Ovary (tissue), 10 donors: Measurements from ENCODE around the gene GALNT4. TPM values are rescaled to one million over a fixed set of nuclear protein-coding genes. Genes with fewer than 3 reads are reported as not detected.

ENCODE experiments used
- DNase-seq, 5 donors: peaks; one replicate each; pipeline ENCODE4 v3.0.0-alpha.2; 2019 to 2020
- H3K27ac ChIP-seq, 2 donors: fragments of 200-600 bp; one replicate each; pipeline versions ENCODE4 v1.5.1 to v1.8.0; 2019 to 2022
- H3K27me3 ChIP-seq: fragments of 200-600 bp; one replicate; pipeline ENCODE4 v1.8.0; 2022
- H3K36me3 ChIP-seq: fragments of 200-600 bp; sonication (generic); one replicate; pipeline ENCODE4 v1.5.1; 2019
- H3K4me1 ChIP-seq: one replicate; pipeline ENCODE4 v1.8.1; 2013; ENCODE audit warnings: mild to moderate bottlenecking, moderate library complexity; ENCODE audit not compliant: insufficient read depth
- H3K4me3 ChIP-seq: fragments of 200-600 bp; sonication (generic); one replicate; pipeline ENCODE4 v1.5.1; 2017
- H3K9me3 ChIP-seq, 2 donors: fragments of 200-600 bp in 1 of 2; sonication (generic) in 1 of 2; one replicate each; pipeline versions ENCODE4 v1.5.1 to v1.8.1; 2013 to 2019; ENCODE audit warnings: mild to moderate bottlenecking in 1 of 2, moderate library complexity in 1 of 2
- CTCF ChIP-seq, 3 donors: fragments of 450-650 bp in 2 of 3; fragments of 200-600 bp in 1 of 3; IDR thresholded peaks; one replicate each; pipeline versions ENCODE4 v1.5.1 to v1.8.0; 2016 to 2022; ENCODE audit warnings: antibody characterized with exemption in 3 of 3, mild to moderate bottlenecking in 1 of 3
- EP300 ChIP-seq: sonication (generic); formaldehyde crosslinking; IDR thresholded peaks from one replicate; pipeline ENCODE4 v1.6.1; 2017; ENCODE audit warnings: antibody characterized with exemption
- POLR2A ChIP-seq: fragments of 450-650 bp; IDR thresholded peaks from one replicate; pipeline ENCODE4 v1.6.1; 2017; ENCODE audit warnings: antibody characterized with exemption, mild to moderate bottlenecking, moderate library complexity
- WGBS, 3 donors: extraction: QIAGEN DNeasy Blood & Tissue Kit in 1 of 3; methylation state at CpG; one replicate each; pipeline versions ENCODE4 v1.1.5 to v1.1.7; 2013 to 2017; 5-methylcytosine and 5-hydroxymethylcytosine counted together
- intact Hi-C, 4 donors: fragments of 100-400 bp; cut with DNase I; formaldehyde crosslinking; loops; one replicate each; pipeline versions ENCODE4 v1.11.0 to v1.15.1; 2022 to 2023
- long read RNA-seq, 3 donors: library from polyadenylated mRNA in 2 of 3; unstranded in 2 of 3; transcript quantifications; one replicate each; pipeline ENCODE4 v2.0.0 and lab custom pipeline, GENCODE V29; 2021 to 2026
- polyA plus RNA-seq, 2 donors: library from polyadenylated mRNA; stranded (reverse); fragments of 200-250 nt in 1 of 2; fragments of 350-450 nt in 1 of 2; fragmentation: Illumina TruSeq in 1 of 2; extraction: RNeasy Lipid Tissue Mini Kit (QIAGEN cat#74804) in 1 of 2; gene quantifications; one replicate each; pipeline ENCODE4 v1.2.3, GENCODE V29; 2013 to 2014
- total RNA-seq, 7 donors: library from RNA; depleted of rRNA in 2 of 7; stranded (reverse); fragments of >200 nt in 2 of 7; fragmentation: NEBNext Ultra II Directional in 3 of 7; extraction: Animal tissue kit (Norgen Biotek cat#: 25700) in 3 of 7; gene quantifications; one replicate each; pipeline versions ENCODE4 v1.1.0 to v1.2.4, GENCODE V29; 2016 to 2023
- donor health status: DM: no; HTN: no; CAD: no; lungs with moderate emphysema.
- donor health status: DM: no; HTN: no; CAD: no.
- donor health status: Bipolar disorder and iron deficiency.
- donor health status: DM: yes; HTN: yes; CAD: no.
- donor health status: DM: no; HTN: no; CAD: no.
- donor health status: DM: yes; HTN: yes; CAD: no.

The GALNT4 gene
- total RNA-seq (10 to 100 TPM in 1 of 7 donors, 1 to 10 TPM in 6; 2.7 to 12.5 (median 4.9) TPM), polyA plus RNA-seq (1 to 10 TPM; 2.0 to 5.3 TPM)
- long read RNA-seq, donor 1, full-length matches to known transcripts: 15 of 15 reads
- long read RNA-seq, donor 1, partial matches to known transcripts: 0 of 15 reads
- long read RNA-seq, donor 1, other reads (novel, unspliced or antisense): 0 of 15 reads
- long read RNA-seq, donor 2, full-length matches to known transcripts: 7 of 7 reads
- long read RNA-seq, donor 2, partial matches to known transcripts: 0 of 7 reads
- long read RNA-seq, donor 2, other reads (novel, unspliced or antisense): 0 of 7 reads
- long read RNA-seq, donor 3, full-length matches to known transcripts: 7 of 7 reads
- long read RNA-seq, donor 3, partial matches to known transcripts: 0 of 7 reads
- long read RNA-seq, donor 3, other reads (novel, unspliced or antisense): 0 of 7 reads

GRCh38 chr12:89524541-89525304, at the start of gene GALNT4:
TSS of gene GALNT4 (minus strand) at chr12:89524796. CDS start at chr12:89524549, 247 bp downstream.
- intact Hi-C loops: loop anchor here in 3 of 4 donors (5.0 to 10.0 kb wide), 3 partner anchors 50 to 510 kb away; no protein-coding TSS in a partner anchor
- Histone ChIP-seq H3K9me3 (no peaks in the 10 kb centered on the region), H3K4me3 (peak within 1 kb of the TSS; percentile 53), H3K36me3 (no peaks in the 10 kb centered on the region), H3K27ac (peak within 1 kb of the TSS; percentile 83 to 84), H3K4me1 (peaks cover 10% of the 10 kb centered on the region), H3K27me3 (no peaks in the 10 kb centered on the region)
- DNase-seq: peak; percentile 79 to 87 (median 84)
- WGBS, 3 donors: 0 to 1% (median 1%) methylated on average over 37 to 43 of the region's 43 CpGs
- TF ChIP-seq EP300: no peak
- peak; percentile 52 to 75 (median 65) for TF ChIP-seq CTCF (IDR thresholded peaks at IDR 0.05)
- TF ChIP-seq POLR2A: peak; percentile 46

- no peak overlapping the region for H3K27ac ChIP-seq
- no peak for DNase-seq
- H3K4me3 ChIP-seq: no peak overlapping the region
- peaks cover 4% of the 10 kb centered on the region for H3K4me1 ChIP-seq
- no peaks in the 10 kb centered on the region for H3K36me3 ChIP-seq
- no peaks in the 10 kb centered on the region for H3K27me3 ChIP-seq
- intact Hi-C loops: no loop called here
- H3K9me3 ChIP-seq: no peaks in the 10 kb centered on the region
- 65 to 83% (median 79%) methylated on average over 5 of the region's 5 CpGs for WGBS, 3 donors
- TF ChIP-seq EP300 (no peak), CTCF (IDR thresholded peaks at IDR 0.05) (no peak), POLR2A (no peak)
These were observed 48.6 kb upstream of the GALNT4 start for GRCh38 chr12:89573051-89573810.

- H3K4me3 ChIP-seq: no peak overlapping the region
- no peaks in the 10 kb centered on the region for H3K36me3 ChIP-seq
- intact Hi-C loops: no loop called here
- H3K4me1 ChIP-seq: peaks cover 4% of the 10 kb centered on the region
- WGBS, 3 donors: 94 to 96% (median 95%) methylated on average over 4 of the region's 4 CpGs
- no peaks in the 10 kb centered on the region for H3K9me3 ChIP-seq
- no peak overlapping the region for H3K27ac ChIP-seq
- DNase-seq: no peak
- H3K27me3 ChIP-seq: no peaks in the 10 kb centered on the region
- TF ChIP-seq CTCF (IDR thresholded peaks at IDR 0.05) (no peak), EP300 (no peak), POLR2A (no peak)
These were observed 47.0 kb upstream of the GALNT4 start for GRCh38 chr12:89571491-89572195.

GRCh38 chr12:89568484-89568883, 43.9 kb upstream of the GALNT4 start:
- TF ChIP-seq EP300: no peak
- no peak for TF ChIP-seq CTCF (IDR thresholded peaks at IDR 0.05)
- TF ChIP-seq POLR2A: no peak
- Histone ChIP-seq H3K27ac (no peak overlapping the region), H3K27me3 (no peaks in the 10 kb centered on the region), H3K4me1 (no peaks in the 10 kb centered on the region), H3K9me3 (no peaks in the 10 kb centered on the region), H3K36me3 (no peaks in the 10 kb centered on the region), H3K4me3 (no peak overlapping the region)
- DNase-seq: no peak
- intact Hi-C loops: no loop called here
- 84 to 87% (median 84%) methylated on average over 5 of the region's 5 CpGs for WGBS, 3 donors
